IMR-90 (cell line): Measurements from ENCODE around the gene CLNS1A. TPM values are rescaled to one million over a fixed set of nuclear protein-coding genes. Genes with fewer than 3 reads are reported as not detected.

Experiments used
- ATAC-seq: fragments of 200-7000 bp; cut with Tn5 transposase; 2 replicates; pipeline ENCODE4 v1.9.1; 2020; ENCODE audit warnings: low read depth, mild to moderate bottlenecking, moderate library complexity
- BruUV-seq: library from RNA; stranded (reverse); fragments of 400-500 nt; replicated peaks from 2 replicates; lab custom pipeline; 2021; lab: Mats Ljungman, UMichigan
- CTCF ChIA-PET: fragments of 300-600 bp; formaldehyde crosslinking; extraction: SDS; loops from one replicate; lab custom pipeline; 2021; ENCODE audit warnings: antibody characterized with exemption; lab: Yijun Ruan, JAX
- POLR2A ChIA-PET: fragments of 300-600 bp; sonication (Branson Sonifier 250); formaldehyde crosslinking; loops from one replicate; lab custom pipeline; 2022; ENCODE audit warnings: antibody characterized with exemption; ENCODE audit not compliant: unreplicated experiment; lab: Charles Lee
- DNase-seq: peaks from one replicate; pipeline ENCODE4 v3.0.0; 2013
- H2AFZ ChIP-seq: replicated peaks from 2 replicates; pipeline ENCODE3; 2013; ENCODE audit warnings: low read length, mild to moderate bottlenecking; ENCODE audit not compliant: poor library complexity
- H2AK5ac ChIP-seq: 2 replicates; pipeline ENCODE4 v1.6.1; 2013; ENCODE audit warnings: low read depth, low read length, inconsistent platforms
- H2AK9ac ChIP-seq: replicated peaks from 2 replicates; pipeline ENCODE3; 2013; ENCODE audit warnings: mild to moderate bottlenecking, low read depth, low read length, moderate library complexity; ENCODE audit not compliant: poor library complexity
- H2BK120ac ChIP-seq: 2 replicates; pipeline ENCODE4 v1.6.1; 2013; ENCODE audit warnings: low read depth, low read length, inconsistent platforms
- H2BK15ac ChIP-seq: 3 replicates; pipeline ENCODE4 v1.6.1; 2013; ENCODE audit warnings: low read depth, low read length, inconsistent platforms
- H2BK20ac ChIP-seq: 2 replicates; pipeline ENCODE4 v1.6.1; 2013; ENCODE audit warnings: low read depth, mild to moderate bottlenecking, inconsistent platforms, low read length, moderate library complexity
- H2BK5ac ChIP-seq: 2 replicates; pipeline ENCODE4 v1.6.1; 2013; ENCODE audit warnings: mild to moderate bottlenecking, low read depth, low read length, inconsistent platforms; ENCODE audit not compliant: poor library complexity, severe bottlenecking
- H3K14ac ChIP-seq: replicated peaks from 2 replicates; pipeline ENCODE4 v1.6.1; 2013; ENCODE audit warnings: low read depth, low read length, inconsistent platforms
- H3K18ac ChIP-seq: 2 replicates; pipeline ENCODE4 v1.6.1; 2013; ENCODE audit warnings: low read depth, low read length, control low read depth
- H3K23ac ChIP-seq: 2 replicates; pipeline ENCODE4 v1.6.1; 2013; ENCODE audit warnings: low read depth, low read length, inconsistent platforms
- H3K27ac ChIP-seq: 2 replicates; pipeline ENCODE4 v1.5.1; 2013; ENCODE audit warnings: mild to moderate bottlenecking, control low read depth, low read length; ENCODE audit not compliant: insufficient read depth
- H3K27me3 ChIP-seq: 2 replicates; pipeline ENCODE4 v1.6.1; 2013; ENCODE audit warnings: low read length; ENCODE audit not compliant: control insufficient read depth, insufficient read depth
- H3K36me3 ChIP-seq: 2 replicates; pipeline ENCODE4 v1.6.1; 2013; ENCODE audit warnings: low read length, mixed read lengths; ENCODE audit not compliant: control insufficient read depth, insufficient read depth
- H3K4ac ChIP-seq: 2 replicates; pipeline ENCODE4 v1.6.1; 2013; ENCODE audit warnings: low read depth, low read length, inconsistent platforms
- H3K4me1 ChIP-seq: 2 replicates; pipeline ENCODE4 v1.6.1; 2013; ENCODE audit warnings: low read length, mixed read lengths; ENCODE audit not compliant: control insufficient read depth, insufficient read depth
- H3K4me2 ChIP-seq: 2 replicates; pipeline ENCODE4 v1.6.1; 2013; ENCODE audit warnings: low read depth, mild to moderate bottlenecking, control low read depth, low read length, moderate library complexity
- H3K4me3 ChIP-seq: 2 replicates; pipeline ENCODE4 v1.5.1; 2013; ENCODE audit warnings: low read depth, mild to moderate bottlenecking, control low read depth, low read length, moderate library complexity; ENCODE audit not compliant: insufficient read depth
- H3K56ac ChIP-seq: 2 replicates; pipeline ENCODE4 v1.6.1; 2013; ENCODE audit warnings: low read length, inconsistent platforms; ENCODE audit not compliant: insufficient read depth; ENCODE audit errors: extremely low read depth
- H3K79me1 ChIP-seq, 2 experiments: 2 replicates each; pipeline ENCODE4 v1.6.1; 2013; ENCODE audit warnings: low read length in 2 of 2, inconsistent platforms in 1 of 2, low read depth in 1 of 2
- H3K9ac ChIP-seq: 2 replicates; pipeline ENCODE4 v1.6.1; 2013; ENCODE audit warnings: low read depth, low read length, control low read depth
- H3K9me1 ChIP-seq: 2 replicates; pipeline ENCODE4 v1.6.1; 2013; ENCODE audit warnings: low read length, inconsistent platforms; ENCODE audit not compliant: insufficient read depth
- H3K9me3 ChIP-seq: 2 replicates; pipeline ENCODE4 v1.6.1; 2013; ENCODE audit warnings: low read length; ENCODE audit not compliant: control insufficient read depth, insufficient read depth
- H4K20me1 ChIP-seq: 2 replicates; pipeline ENCODE4 v1.6.1; 2013; ENCODE audit warnings: low read length, inconsistent platforms; ENCODE audit not compliant: insufficient read depth
- H4K5ac ChIP-seq: 2 replicates; pipeline ENCODE4 v1.6.1; 2013; ENCODE audit warnings: mild to moderate bottlenecking, low read depth, low read length, control low read depth
- H4K8ac ChIP-seq, 2 experiments: 2 replicates each; pipeline ENCODE4 v1.6.1; 2013; ENCODE audit warnings: low read depth in 2 of 2, low read length in 2 of 2, control low read depth in 1 of 2, inconsistent platforms in 1 of 2
- H4K91ac ChIP-seq: 2 replicates; pipeline ENCODE4 v1.6.1; 2013; ENCODE audit warnings: low read depth, low read length, inconsistent platforms; ENCODE audit not compliant: insufficient read depth
- BHLHE40 ChIP-seq: fragments of 150-350 bp; IDR thresholded peaks from 2 replicates; pipeline ENCODE4 v1.6.1; 2016; ENCODE audit warnings: mild to moderate bottlenecking, low read depth, low read length
- CEBPB ChIP-seq: IDR thresholded peaks from 2 replicates; pipeline ENCODE4 v1.6.1; 2012; ENCODE audit warnings: low read depth, low read length, improper control_type of control experiment
- FOS ChIP-seq: fragments of 150-350 bp; IDR thresholded peaks from 2 replicates; pipeline ENCODE4 v1.6.1; 2016; ENCODE audit warnings: low read depth, low read length
- MAFK ChIP-seq: IDR thresholded peaks from 2 replicates; pipeline ENCODE4 v1.6.1; 2012; ENCODE audit warnings: low read depth, low read length, improper control_type of control experiment
- MXI1 ChIP-seq: IDR thresholded peaks from 2 replicates; pipeline ENCODE4 v1.6.1; 2012; ENCODE audit warnings: low read depth, mild to moderate bottlenecking, low read length, moderate library complexity, borderline replicate concordance
- NFE2L2 ChIP-seq: fragments of 150-350 bp; IDR thresholded peaks from 2 replicates; pipeline ENCODE4 v1.6.1; 2016; ENCODE audit warnings: low read depth, mild to moderate bottlenecking, low read length
- RAD21 ChIP-seq: IDR thresholded peaks from 2 replicates; pipeline ENCODE4 v1.6.1; 2012; ENCODE audit warnings: low read length, improper control_type of control experiment
- RFX5 ChIP-seq: IDR thresholded peaks from 2 replicates; pipeline ENCODE4 v1.8.0; 2012; ENCODE audit warnings: low read depth, mild to moderate bottlenecking, low read length, moderate library complexity
- SMC3 ChIP-seq: fragments of 150-350 bp; IDR thresholded peaks from 2 replicates; pipeline ENCODE4 v1.6.1; 2016; ENCODE audit warnings: low read depth, mild to moderate bottlenecking, antibody characterized with exemption, low read length, moderate library complexity
- WGBS, 2 experiments: methylation state at CpG; one replicate each; pipeline versions ENCODE4 v1.1.5 to v1.1.7; 2013; ENCODE audit warnings: missing lambda C conversion rate in 2 of 2; ENCODE audit not compliant: insufficient read length in 1 of 2; ENCODE audit errors: extremely low coverage in 2 of 2; 5-methylcytosine and 5-hydroxymethylcytosine counted together
- dilution Hi-C: fragments of 300-500 bp; cut with HindIII; formaldehyde crosslinking; loops from one replicate; pipeline ENCODE4 v1.14.3; 2018; ENCODE audit warnings: low sequenced_read_pairs; ENCODE audit not compliant: unreplicated experiment
- in situ Hi-C: fragments of 300-500 bp; cut with MboI; formaldehyde crosslinking; loops from 3 replicates; pipeline ENCODE4 v1.14.3; 2019; ENCODE audit warnings: low sequenced_read_pairs, inconsistent platforms, mixed read lengths
- intact Hi-C: fragments of 100-400 bp; cut with micrococcal nuclease; formaldehyde crosslinking; loops from 2 replicates; pipeline ENCODE4 v1.10.0; 2022
- polyA plus RNA-seq, 3 experiments: library from polyadenylated mRNA; depleted of rRNA; stranded (reverse); fragments of >200 nt; gene quantifications; 2 replicates each; pipeline ENCODE4 v1.2.3, GENCODE V29; 2012; ENCODE audit warnings: low replicate concordance in 1 of 3
- total RNA-seq: library from RNA; depleted of rRNA; stranded (reverse); fragments of >200 nt; gene quantifications from 2 replicates; pipeline ENCODE4 v1.2.3, GENCODE V29; 2012
- TF ChIP-seq, protein P1 (sequence below): conservative IDR thresholded peaks from 2 replicates; pipeline ENCODE4 v1.5.1; 2012; ENCODE audit warnings: mild to moderate bottlenecking, low read depth, low read length, improper control_type of control experiment
- TF ChIP-seq, protein P2 (sequence below): fragments of 150-350 bp; IDR thresholded peaks from 2 replicates; pipeline ENCODE4 v1.6.1; 2017; ENCODE audit warnings: mild to moderate bottlenecking, antibody characterized with exemption, low read length, low read depth

Gene CLNS1A
- total and polyA plus RNA-seq, 2 of the 4 experiments (the other 2 are of a cell fraction), result 66.7 to 97.0 TPM

GRCh38 chr11:77650123-77650522, 12.5 kb upstream of the CLNS1A start:
- H2AFZ ChIP-seq, result no peak overlapping the region
- H4K5ac ChIP-seq, result no peak overlapping the region
- intact Hi-C loops (no loop called here), dilution Hi-C loops (no loop called here), in situ Hi-C loops (no loop called here)
- no peaks in the 10 kb centered on the region for H4K20me1 ChIP-seq
- no peak overlapping the region for H3K18ac ChIP-seq
- BruUV-seq, result no TSS peak
- H3K23ac ChIP-seq, result no peak overlapping the region
- DNase-seq (no peak), ATAC-seq (no peak)
- H3K4me3 ChIP-seq, result no peak overlapping the region
- H3K56ac ChIP-seq, result no peak overlapping the region
- H3K9ac ChIP-seq, result no peak overlapping the region
- no peaks in the 10 kb centered on the region for H3K27me3 ChIP-seq
- H3K4ac ChIP-seq, result no peak overlapping the region
- no peak overlapping the region for H2BK5ac ChIP-seq
- H4K91ac ChIP-seq, result no peak overlapping the region
- ChIA-PET CTCF (no interaction called here), POLR2A (no interaction called here)
- no peak overlapping the region for H2BK20ac ChIP-seq
- H3K9me1 ChIP-seq, result 0 out of 2 replicates have a peak, but pooled peaks cover 3% of the 10 kb centered on the region
- H3K36me3 ChIP-seq, result no peaks in the 10 kb centered on the region
- H3K27ac ChIP-seq, result no peak overlapping the region
- TF ChIP-seq MAFK, result no peak
- TF ChIP-seq, protein P1, sequence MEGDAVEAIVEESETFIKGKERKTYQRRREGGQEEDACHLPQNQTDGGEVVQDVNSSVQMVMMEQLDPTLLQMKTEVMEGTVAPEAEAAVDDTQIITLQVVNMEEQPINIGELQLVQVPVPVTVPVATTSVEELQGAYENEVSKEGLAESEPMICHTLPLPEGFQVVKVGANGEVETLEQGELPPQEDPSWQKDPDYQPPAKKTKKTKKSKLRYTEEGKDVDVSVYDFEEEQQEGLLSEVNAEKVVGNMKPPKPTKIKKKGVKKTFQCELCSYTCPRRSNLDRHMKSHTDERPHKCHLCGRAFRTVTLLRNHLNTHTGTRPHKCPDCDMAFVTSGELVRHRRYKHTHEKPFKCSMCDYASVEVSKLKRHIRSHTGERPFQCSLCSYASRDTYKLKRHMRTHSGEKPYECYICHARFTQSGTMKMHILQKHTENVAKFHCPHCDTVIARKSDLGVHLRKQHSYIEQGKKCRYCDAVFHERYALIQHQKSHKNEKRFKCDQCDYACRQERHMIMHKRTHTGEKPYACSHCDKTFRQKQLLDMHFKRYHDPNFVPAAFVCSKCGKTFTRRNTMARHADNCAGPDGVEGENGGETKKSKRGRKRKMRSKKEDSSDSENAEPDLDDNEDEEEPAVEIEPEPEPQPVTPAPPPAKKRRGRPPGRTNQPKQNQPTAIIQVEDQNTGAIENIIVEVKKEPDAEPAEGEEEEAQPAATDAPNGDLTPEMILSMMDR, result no peak
- no peak for TF ChIP-seq CEBPB
- no peak for TF ChIP-seq SMC3
- TF ChIP-seq MXI1, result no peak
- TF ChIP-seq, protein P2, sequence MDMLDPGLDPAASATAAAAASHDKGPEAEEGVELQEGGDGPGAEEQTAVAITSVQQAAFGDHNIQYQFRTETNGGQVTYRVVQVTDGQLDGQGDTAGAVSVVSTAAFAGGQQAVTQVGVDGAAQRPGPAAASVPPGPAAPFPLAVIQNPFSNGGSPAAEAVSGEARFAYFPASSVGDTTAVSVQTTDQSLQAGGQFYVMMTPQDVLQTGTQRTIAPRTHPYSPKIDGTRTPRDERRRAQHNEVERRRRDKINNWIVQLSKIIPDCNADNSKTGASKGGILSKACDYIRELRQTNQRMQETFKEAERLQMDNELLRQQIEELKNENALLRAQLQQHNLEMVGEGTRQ, result no peak
- no peak for TF ChIP-seq FOS
- no peak for TF ChIP-seq RFX5
- no peak for TF ChIP-seq RAD21
- TF ChIP-seq NFE2L2, result no peak
- TF ChIP-seq BHLHE40, result no peak
- no peak overlapping the region for H3K14ac ChIP-seq
- no peak overlapping the region for H4K8ac ChIP-seq
- WGBS, 2 experiments, result no CpG with 5 or more reads among the region's 3 CpGs
- no peaks in the 10 kb centered on the region for H3K79me1 ChIP-seq
- H3K9me3 ChIP-seq, result no peaks in the 10 kb centered on the region
- H2AK5ac ChIP-seq, result no peak overlapping the region; the same call in 1 of the 2 replicates
- no peak overlapping the region for H2BK120ac ChIP-seq
- no peak overlapping the region for H3K4me2 ChIP-seq
- no peak overlapping the region for H2BK15ac ChIP-seq
- peaks cover 2% of the 10 kb centered on the region; the same call in 1 of the 2 replicates for H3K4me1 ChIP-seq
- no peak overlapping the region for H2AK9ac ChIP-seq
